DOHH2 (cell line): ENCODE measurements around the gene MFAP3.
"Not testable (repeated sequence)": the region's sequence is repeated elsewhere in the genome, so short reads cannot be mapped to it uniquely, and the experiment has no call there.

Experiments
- H3F3A ChIP-seq: fragments of 200-600 bp; sonication (generic), shearing (Covaris generic); 2 replicates; pipeline ENCODE4 v1.6.0; 2016; ENCODE audit warnings: antibody characterized with exemption, mild to moderate bottlenecking; ENCODE audit not compliant: control insufficient read depth, insufficient read depth
- H3K27ac ChIP-seq: fragments of 200-600 bp; sonication (generic); 2 replicates; pipeline ENCODE4 v1.5.1; 2014; ENCODE audit warnings: low read depth, mild to moderate bottlenecking, low read length, moderate library complexity
- H3K27me3 ChIP-seq: fragments of 200-600 bp; sonication (generic); 2 replicates; pipeline ENCODE4 v1.6.1; 2014; ENCODE audit warnings: mild to moderate bottlenecking, low read length, mixed read lengths; ENCODE audit not compliant: control insufficient read depth
- H3K36me3 ChIP-seq: fragments of 200-600 bp; sonication (generic); 2 replicates; pipeline ENCODE4 v1.6.1; 2014; ENCODE audit warnings: mild to moderate bottlenecking, low read length, moderate library complexity, mixed read lengths; ENCODE audit not compliant: control insufficient read depth
- H3K4me1 ChIP-seq: fragments of 200-600 bp; sonication (generic); 2 replicates; pipeline ENCODE4 v1.6.1; 2014; ENCODE audit warnings: mild to moderate bottlenecking, low read length, mixed read lengths; ENCODE audit not compliant: control insufficient read depth
- H3K4me2 ChIP-seq: fragments of 200-600 bp; sonication (generic); 2 replicates; pipeline ENCODE4 v1.6.0; 2014; ENCODE audit warnings: mild to moderate bottlenecking, low read length, moderate library complexity
- H3K4me3 ChIP-seq: fragments of 200-600 bp; sonication (generic); 2 replicates; pipeline ENCODE4 v1.5.1; 2014; ENCODE audit warnings: mild to moderate bottlenecking, low read length, mixed read lengths
- H3K79me2 ChIP-seq: fragments of 200-600 bp; sonication (generic); 2 replicates; pipeline ENCODE4 v1.6.1; 2014; ENCODE audit warnings: mild to moderate bottlenecking, low read length, mixed read lengths; ENCODE audit not compliant: control insufficient read depth
- H3K9me2 ChIP-seq: fragments of 200-600 bp; sonication (generic); replicated peaks from 2 replicates; pipeline ENCODE4 v1.6.1; 2014; ENCODE audit warnings: mild to moderate bottlenecking, low read length, mixed read lengths; ENCODE audit not compliant: control insufficient read depth
- H3K9me3 ChIP-seq: fragments of 200-600 bp; sonication (generic); 2 replicates; pipeline ENCODE4 v1.6.1; 2014; ENCODE audit warnings: antibody characterized with exemption, low read length, mixed read lengths; ENCODE audit not compliant: control insufficient read depth, insufficient read depth
- H4K20me1 ChIP-seq: fragments of 200-600 bp; sonication (generic); 2 replicates; pipeline ENCODE4 v1.6.0; 2014; ENCODE audit warnings: low read depth, mild to moderate bottlenecking, antibody characterized with exemption, low read length, moderate library complexity; ENCODE audit not compliant: control insufficient read depth, insufficient read depth
- EZH2phosphoT487 ChIP-seq: fragments of 200-600 bp; sonication (generic); IDR thresholded peaks from 2 replicates; pipeline ENCODE4 v1.6.1; 2017; ENCODE audit warnings: borderline replicate concordance, mild to moderate bottlenecking, antibody characterized with exemption, low read length, moderate library complexity, mixed read lengths
- TF ChIP-seq, protein P1 (sequence below): fragments of 200-600 bp; sonication (generic); IDR thresholded peaks from one replicate; pipeline ENCODE4 v1.5.1; 2014; ENCODE audit warnings: antibody characterized with exemption, mild to moderate bottlenecking, low read depth, low read length; ENCODE audit not compliant: poor library complexity, severe bottlenecking

MFAP3 gene

GRCh38 chr5:154005648-154006047 lies 33.1 kb upstream of the MFAP3 start:
- Histone ChIP-seq H3K9me3 (no peaks in the 10 kb centered on the region), H3K4me1 (no peaks in the 10 kb centered on the region), H3K36me3 (no peaks in the 10 kb centered on the region; the same call in 1 of the 2 replicates)

DNA sequence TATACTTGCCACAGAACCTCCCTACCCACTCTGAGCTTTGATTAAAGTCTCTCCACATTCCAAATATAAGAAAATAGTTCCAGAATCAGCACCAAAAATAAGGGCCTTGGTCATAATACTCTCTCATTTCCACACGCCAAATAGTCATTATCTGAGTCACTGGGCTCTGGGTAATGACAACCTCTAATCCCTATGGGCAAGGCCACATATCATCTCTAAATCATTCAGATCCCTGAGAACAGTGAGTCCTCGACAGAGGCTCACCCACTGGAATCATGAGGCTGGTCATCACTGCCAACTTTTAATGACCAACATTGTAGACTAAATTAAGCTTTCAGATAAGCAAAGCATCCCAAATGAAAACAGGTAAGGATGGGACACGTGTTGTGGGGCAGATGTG lies 28.1 kb upstream of the MFAP3 start:
- Histone ChIP-seq H3K79me2 (no peaks in the 10 kb centered on the region), H4K20me1 (no peaks in the 10 kb centered on the region), H3K27me3 (no peaks in the 10 kb centered on the region), H3K4me1 (no peaks in the 10 kb centered on the region), H3K27ac (no peak overlapping the region), H3K4me2 (no peak overlapping the region), H3K9me3 (no peaks in the 10 kb centered on the region), H3K36me3 (no peaks in the 10 kb centered on the region), H3K4me3 (no peak overlapping the region), H3K9me2 (no peaks in the 10 kb centered on the region), H3F3A (no peaks in the 10 kb centered on the region)
- no peak for TF ChIP-seq EZH2phosphoT487

More at GRCh38 chr5:154005648-154006047, 33.1 kb upstream of the MFAP3 start:
- H3K27me3 ChIP-seq: no peaks in the 10 kb centered on the region
- TF ChIP-seq, protein P1, sequence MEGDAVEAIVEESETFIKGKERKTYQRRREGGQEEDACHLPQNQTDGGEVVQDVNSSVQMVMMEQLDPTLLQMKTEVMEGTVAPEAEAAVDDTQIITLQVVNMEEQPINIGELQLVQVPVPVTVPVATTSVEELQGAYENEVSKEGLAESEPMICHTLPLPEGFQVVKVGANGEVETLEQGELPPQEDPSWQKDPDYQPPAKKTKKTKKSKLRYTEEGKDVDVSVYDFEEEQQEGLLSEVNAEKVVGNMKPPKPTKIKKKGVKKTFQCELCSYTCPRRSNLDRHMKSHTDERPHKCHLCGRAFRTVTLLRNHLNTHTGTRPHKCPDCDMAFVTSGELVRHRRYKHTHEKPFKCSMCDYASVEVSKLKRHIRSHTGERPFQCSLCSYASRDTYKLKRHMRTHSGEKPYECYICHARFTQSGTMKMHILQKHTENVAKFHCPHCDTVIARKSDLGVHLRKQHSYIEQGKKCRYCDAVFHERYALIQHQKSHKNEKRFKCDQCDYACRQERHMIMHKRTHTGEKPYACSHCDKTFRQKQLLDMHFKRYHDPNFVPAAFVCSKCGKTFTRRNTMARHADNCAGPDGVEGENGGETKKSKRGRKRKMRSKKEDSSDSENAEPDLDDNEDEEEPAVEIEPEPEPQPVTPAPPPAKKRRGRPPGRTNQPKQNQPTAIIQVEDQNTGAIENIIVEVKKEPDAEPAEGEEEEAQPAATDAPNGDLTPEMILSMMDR: no peak
- TF ChIP-seq EZH2phosphoT487: no peak
- no peaks in the 10 kb centered on the region for H3K9me2 ChIP-seq
- no peak overlapping the region for H3K4me2 ChIP-seq
- no peak overlapping the region for H3K27ac ChIP-seq
- H4K20me1 ChIP-seq: no peaks in the 10 kb centered on the region
- H3K4me3 ChIP-seq: no peak overlapping the region
- H3F3A ChIP-seq: no peaks in the 10 kb centered on the region
- H3K79me2 ChIP-seq: no peaks in the 10 kb centered on the region

GRCh38 chr5:154015071-154015693 lies 23.6 kb upstream of the MFAP3 start:
- Histone ChIP-seq H3K27ac (no peak overlapping the region), H3K4me2 (no peak overlapping the region), H3K36me3 (no peaks in the 10 kb centered on the region), H4K20me1 (no peaks in the 10 kb centered on the region), H3K79me2 (no peaks in the 10 kb centered on the region), H3K9me3 (no peaks in the 10 kb centered on the region), H3F3A (no peaks in the 10 kb centered on the region), H3K27me3 (no peaks in the 10 kb centered on the region), H3K4me1 (peaks cover 3% of the 10 kb centered on the region; the same call in 1 of the 2 replicates), H3K4me3 (no peak overlapping the region), H3K9me2 (no peaks in the 10 kb centered on the region)
- TF ChIP-seq EZH2phosphoT487: no peak
- TF ChIP-seq, protein P1: no peak

DNA sequence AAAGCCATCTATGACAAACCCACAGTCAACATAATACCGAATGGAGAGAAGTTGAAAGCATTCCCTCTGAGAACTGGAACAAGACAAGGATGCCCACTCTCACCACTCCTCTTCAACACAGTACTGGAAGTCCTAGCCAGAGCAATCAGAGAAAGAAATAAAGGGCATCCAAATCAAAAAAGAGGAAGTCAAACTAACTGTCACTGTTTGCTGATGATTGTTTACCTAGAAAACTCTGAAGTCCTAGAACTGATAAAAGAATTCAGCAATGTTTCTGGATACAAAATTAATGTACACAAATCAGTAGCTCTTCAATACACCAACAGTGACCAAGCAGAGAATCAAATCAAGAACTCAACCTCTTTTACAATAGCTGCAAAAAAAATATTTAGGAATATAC lies 19.8 kb upstream of the MFAP3 start:
- not testable (repeated sequence) for H3K36me3 ChIP-seq, H3K4me3 ChIP-seq, H3K9me3 ChIP-seq, H3F3A ChIP-seq, H3K9me2 ChIP-seq, H3K4me2 ChIP-seq, H3K27me3 ChIP-seq, H3K4me1 ChIP-seq, H3K27ac ChIP-seq, H4K20me1 ChIP-seq, H3K79me2 ChIP-seq
